ENCODE results near the gene CTNNAL1.

DNA sequence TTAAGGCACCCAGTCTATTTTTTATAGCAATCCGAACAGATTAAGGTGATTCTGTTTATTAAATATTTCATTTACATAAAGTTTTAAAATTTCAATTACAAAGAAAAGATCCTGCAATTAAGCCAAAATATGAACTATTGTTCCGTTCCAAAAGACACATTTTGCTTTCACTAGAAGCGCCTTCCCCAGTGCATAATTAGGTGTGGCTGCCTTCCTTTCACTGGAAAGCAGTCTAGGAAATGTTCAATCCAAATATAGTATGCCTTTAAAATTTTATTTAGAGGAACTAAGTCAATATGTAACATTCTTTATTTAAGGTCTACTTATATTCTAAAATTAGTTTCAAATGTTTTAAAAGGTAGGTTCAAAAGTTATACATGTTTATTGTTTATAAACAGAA, 7.6 kb downstream of the CTNNAL1 start:
- no peak for TF ChIP-seq POLR2AphosphoS5 (IDR thresholded peaks at IDR 0.05; ENCODE audit: low read depth, low read length)
- TF ChIP-seq, protein P1, sequence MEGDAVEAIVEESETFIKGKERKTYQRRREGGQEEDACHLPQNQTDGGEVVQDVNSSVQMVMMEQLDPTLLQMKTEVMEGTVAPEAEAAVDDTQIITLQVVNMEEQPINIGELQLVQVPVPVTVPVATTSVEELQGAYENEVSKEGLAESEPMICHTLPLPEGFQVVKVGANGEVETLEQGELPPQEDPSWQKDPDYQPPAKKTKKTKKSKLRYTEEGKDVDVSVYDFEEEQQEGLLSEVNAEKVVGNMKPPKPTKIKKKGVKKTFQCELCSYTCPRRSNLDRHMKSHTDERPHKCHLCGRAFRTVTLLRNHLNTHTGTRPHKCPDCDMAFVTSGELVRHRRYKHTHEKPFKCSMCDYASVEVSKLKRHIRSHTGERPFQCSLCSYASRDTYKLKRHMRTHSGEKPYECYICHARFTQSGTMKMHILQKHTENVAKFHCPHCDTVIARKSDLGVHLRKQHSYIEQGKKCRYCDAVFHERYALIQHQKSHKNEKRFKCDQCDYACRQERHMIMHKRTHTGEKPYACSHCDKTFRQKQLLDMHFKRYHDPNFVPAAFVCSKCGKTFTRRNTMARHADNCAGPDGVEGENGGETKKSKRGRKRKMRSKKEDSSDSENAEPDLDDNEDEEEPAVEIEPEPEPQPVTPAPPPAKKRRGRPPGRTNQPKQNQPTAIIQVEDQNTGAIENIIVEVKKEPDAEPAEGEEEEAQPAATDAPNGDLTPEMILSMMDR (IDR thresholded peaks at IDR 0.05; ENCODE audit: control extremely low read depth in 1 of 3, insufficient read depth in 1 of 3, low read depth in 1 of 3, low read length in 3 of 3), result no peak
- no peak for TF ChIP-seq TCF12 (IDR thresholded peaks at IDR 0.05; ENCODE audit: low read depth, low read length)
- TF ChIP-seq EGR1 (IDR thresholded peaks at IDR 0.05; ENCODE audit: borderline replicate concordance, low read depth, low read length), result no peak
